DND-41 (cell line): Measurements from ENCODE around the gene CD27.

ENCODE experiments used
- ATAC-seq: fragments of 200-7000 bp; cut with Tn5 transposase; 3 replicates; pipeline ENCODE4 v1.9.1; 2021; ENCODE audit warnings: low read depth; ENCODE audit not compliant: insufficient read depth
- DNase-seq: peaks from one replicate; pipeline ENCODE4 v3.0.0-alpha.2; 2020
- H2AFZ ChIP-seq: 2 replicates; pipeline ENCODE4 v1.6.0; 2012; ENCODE audit warnings: low read depth, low read length
- H3K27ac ChIP-seq: 2 replicates; pipeline ENCODE4 v1.5.1; 2012; ENCODE audit warnings: low read length, inconsistent platforms
- H3K27me3 ChIP-seq: fragments of 200-600 bp; sonication (generic); 2 replicates; pipeline ENCODE4 v1.6.0; 2012; ENCODE audit warnings: low read length, mild to moderate bottlenecking, inconsistent platforms; ENCODE audit not compliant: insufficient read depth, poor library complexity
- H3K36me3 ChIP-seq: 2 replicates; pipeline ENCODE4 v1.5.1; 2012; ENCODE audit warnings: low read length, inconsistent platforms; ENCODE audit not compliant: insufficient read depth
- H3K4me1 ChIP-seq: 2 replicates; pipeline ENCODE4 v1.5.1; 2012; ENCODE audit warnings: mild to moderate bottlenecking, low read length; ENCODE audit not compliant: insufficient read depth
- H3K4me2 ChIP-seq: 2 replicates; pipeline ENCODE4 v1.6.0; 2012; ENCODE audit warnings: mild to moderate bottlenecking, moderate library complexity, low read length, inconsistent platforms; ENCODE audit not compliant: insufficient read depth
- H3K4me3 ChIP-seq, 2 experiments: fragments of 200-600 bp in 1 of 2; shearing (Covaris generic) in 1 of 2; 2 replicates each; pipeline ENCODE4 v1.5.1; 2012 to 2016; ENCODE audit warnings: inconsistent platforms in 2 of 2, low read length in 2 of 2, mild to moderate bottlenecking in 2 of 2, low read depth in 1 of 2, moderate library complexity in 1 of 2
- H3K79me2 ChIP-seq: 2 replicates; pipeline ENCODE4 v1.6.0; 2012; ENCODE audit warnings: low read length, inconsistent platforms; ENCODE audit not compliant: insufficient read depth
- H3K9ac ChIP-seq: 2 replicates; pipeline ENCODE4 v1.6.0; 2012; ENCODE audit warnings: low read depth, mild to moderate bottlenecking, inconsistent platforms, low read length, moderate library complexity
- H3K9me3 ChIP-seq: 2 replicates; pipeline ENCODE4 v1.5.1; 2012; ENCODE audit warnings: low read length, moderate library complexity, mild to moderate bottlenecking, inconsistent platforms; ENCODE audit not compliant: insufficient read depth, severe bottlenecking
- H4K20me1 ChIP-seq: 2 replicates; pipeline ENCODE4 v1.6.0; 2012; ENCODE audit warnings: low read length; ENCODE audit not compliant: insufficient read depth
- EZH2 ChIP-seq: IDR thresholded peaks from 3 replicates; pipeline ENCODE4 v1.6.1; 2012; ENCODE audit warnings: borderline replicate concordance, low read depth, mild to moderate bottlenecking, moderate library complexity, low read length, inconsistent platforms; ENCODE audit not compliant: severe bottlenecking
- TF ChIP-seq, protein P1 (sequence below): IDR thresholded peaks from 2 replicates; pipeline ENCODE4 v1.5.1; 2012; ENCODE audit warnings: borderline replicate concordance, low read length, moderate library complexity, mild to moderate bottlenecking; ENCODE audit not compliant: poor library complexity, severe bottlenecking; ENCODE audit errors: extremely low read depth

The CD27 gene

GRCh38 chr12:6450869-6451347, 6.2 kb downstream of the CD27 start:
- Histone ChIP-seq H3K9ac (peak overlapping the region; percentile 87), H4K20me1 (no peaks in the 10 kb centered on the region), H3K27ac (peak overlapping the region; percentile 97), H3K4me1 (peaks cover 32% of the 10 kb centered on the region), H3K27me3 (no peaks in the 10 kb centered on the region), H3K79me2 (peaks cover 22% of the 10 kb centered on the region), H3K36me3 (peaks cover 24% of the 10 kb centered on the region), H3K4me2 (peak overlapping the region; percentile 84), H2AFZ (peak overlapping the region; percentile 85), H3K9me3 (no peaks in the 10 kb centered on the region), H3K4me3 (peak overlapping the region; percentile 36 to 78)
- ATAC-seq (peak; percentile 5), DNase-seq (no peak)
- TF ChIP-seq EZH2: no peak
- TF ChIP-seq, protein P1, sequence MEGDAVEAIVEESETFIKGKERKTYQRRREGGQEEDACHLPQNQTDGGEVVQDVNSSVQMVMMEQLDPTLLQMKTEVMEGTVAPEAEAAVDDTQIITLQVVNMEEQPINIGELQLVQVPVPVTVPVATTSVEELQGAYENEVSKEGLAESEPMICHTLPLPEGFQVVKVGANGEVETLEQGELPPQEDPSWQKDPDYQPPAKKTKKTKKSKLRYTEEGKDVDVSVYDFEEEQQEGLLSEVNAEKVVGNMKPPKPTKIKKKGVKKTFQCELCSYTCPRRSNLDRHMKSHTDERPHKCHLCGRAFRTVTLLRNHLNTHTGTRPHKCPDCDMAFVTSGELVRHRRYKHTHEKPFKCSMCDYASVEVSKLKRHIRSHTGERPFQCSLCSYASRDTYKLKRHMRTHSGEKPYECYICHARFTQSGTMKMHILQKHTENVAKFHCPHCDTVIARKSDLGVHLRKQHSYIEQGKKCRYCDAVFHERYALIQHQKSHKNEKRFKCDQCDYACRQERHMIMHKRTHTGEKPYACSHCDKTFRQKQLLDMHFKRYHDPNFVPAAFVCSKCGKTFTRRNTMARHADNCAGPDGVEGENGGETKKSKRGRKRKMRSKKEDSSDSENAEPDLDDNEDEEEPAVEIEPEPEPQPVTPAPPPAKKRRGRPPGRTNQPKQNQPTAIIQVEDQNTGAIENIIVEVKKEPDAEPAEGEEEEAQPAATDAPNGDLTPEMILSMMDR: no peak

DNA sequence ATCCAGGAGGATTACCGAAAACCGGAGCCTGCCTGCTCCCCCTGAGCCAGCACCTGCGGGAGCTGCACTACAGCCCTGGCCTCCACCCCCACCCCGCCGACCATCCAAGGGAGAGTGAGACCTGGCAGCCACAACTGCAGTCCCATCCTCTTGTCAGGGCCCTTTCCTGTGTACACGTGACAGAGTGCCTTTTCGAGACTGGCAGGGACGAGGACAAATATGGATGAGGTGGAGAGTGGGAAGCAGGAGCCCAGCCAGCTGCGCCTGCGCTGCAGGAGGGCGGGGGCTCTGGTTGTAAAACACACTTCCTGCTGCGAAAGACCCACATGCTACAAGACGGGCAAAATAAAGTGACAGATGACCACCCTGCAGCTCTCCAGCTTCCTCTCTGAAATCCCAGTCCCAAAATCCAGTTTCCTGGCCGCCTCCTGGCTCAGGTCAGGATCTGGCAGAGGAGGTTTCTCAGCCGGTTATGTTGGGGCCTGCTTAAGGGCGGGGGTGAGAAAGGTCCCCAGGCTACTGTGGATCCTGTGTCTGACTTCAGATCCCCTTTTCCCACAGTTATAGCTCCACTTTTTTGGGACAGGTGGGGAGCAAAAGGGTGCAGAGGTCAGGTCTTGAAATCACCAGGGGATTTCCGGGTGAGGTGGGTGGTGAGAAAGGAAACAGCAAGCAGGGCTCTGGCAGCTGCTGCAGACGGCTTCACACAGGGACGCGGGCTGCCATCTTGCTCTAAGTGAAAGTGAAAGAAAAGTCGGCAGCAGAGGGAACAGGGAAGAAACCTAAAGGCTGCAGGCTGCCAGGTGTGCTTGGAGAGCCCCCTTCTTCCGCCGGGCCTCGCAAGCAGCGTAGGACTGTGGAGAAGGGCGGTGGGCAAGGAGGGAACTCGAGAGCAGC, 6.8 kb downstream of the CD27 start, which contains the start of gene TAPBPL:
TSS of gene TAPBPL (plus strand) at position 695 of the 897 bp plus-strand sequence. CDS start 207 bp downstream, outside the sequence.
- peak within 1 kb of the TSS; percentile 85 for H2AFZ ChIP-seq
- TF ChIP-seq EZH2: no peak
- TF ChIP-seq, protein P1: peak; percentile 2
- H3K79me2 ChIP-seq: peaks cover 22% of the 10 kb centered on the region
- peaks cover 24% of the 10 kb centered on the region for H3K36me3 ChIP-seq
- H3K9ac ChIP-seq: peak within 1 kb of the TSS; percentile 87
- peak; percentile 91 for ATAC-seq
- DNase-seq: peak; percentile 90
- no peaks in the 10 kb centered on the region for H4K20me1 ChIP-seq
- H3K4me2 ChIP-seq: peak within 1 kb of the TSS; percentile 84
- peak within 1 kb of the TSS; percentile 97 for H3K27ac ChIP-seq
- peak within 1 kb of the TSS; percentile 36 to 78 for H3K4me3 ChIP-seq
- no peaks in the 10 kb centered on the region for H3K9me3 ChIP-seq
- H3K27me3 ChIP-seq: no peaks in the 10 kb centered on the region
- peaks cover 32% of the 10 kb centered on the region for H3K4me1 ChIP-seq

DNA sequence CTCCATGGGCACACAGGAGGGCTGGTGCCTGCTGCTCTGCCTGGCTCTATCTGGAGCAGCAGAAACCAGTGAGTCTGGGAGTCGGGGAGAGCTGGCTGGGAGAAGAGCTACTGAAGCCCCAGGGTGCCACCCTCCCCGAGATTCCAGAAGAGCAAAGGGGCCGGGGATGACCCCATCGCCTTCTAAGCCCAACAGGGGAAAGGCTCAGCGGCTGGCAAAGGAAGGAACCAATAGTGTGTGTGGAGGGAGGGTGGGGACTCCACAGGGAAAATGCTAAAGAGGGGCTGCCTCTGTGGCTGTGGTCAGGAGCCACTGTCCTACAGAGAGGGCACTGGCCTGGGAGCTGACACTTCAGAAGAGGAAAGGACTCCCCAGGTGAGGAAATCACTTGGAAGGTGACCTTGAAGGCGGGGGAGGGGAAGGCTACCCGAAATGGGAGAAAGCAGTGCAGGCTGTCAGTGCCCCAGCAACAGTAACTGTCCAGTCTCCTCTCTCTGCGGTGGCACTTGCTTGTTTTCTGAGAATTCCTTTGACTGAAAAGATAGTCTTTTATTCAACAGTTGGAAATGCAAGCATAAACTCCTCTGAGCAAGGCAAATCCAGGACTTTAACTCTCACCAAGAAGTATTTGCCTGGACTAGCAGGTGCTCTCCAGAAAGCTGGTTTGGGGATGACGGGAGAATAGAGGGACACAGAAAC, 7.6 kb downstream of the CD27 start:
- Histone ChIP-seq H3K4me3 (peak overlapping the region; percentile 36 to 78), H3K4me1 (peaks cover 32% of the 10 kb centered on the region), H3K27me3 (no peaks in the 10 kb centered on the region), H3K4me2 (peak overlapping the region; percentile 84), H3K9me3 (no peaks in the 10 kb centered on the region), H3K9ac (peak overlapping the region; percentile 87), H3K36me3 (peaks cover 31% of the 10 kb centered on the region), H3K79me2 (peaks cover 22% of the 10 kb centered on the region), H4K20me1 (no peaks in the 10 kb centered on the region), H3K27ac (peak overlapping the region; percentile 97), H2AFZ (peak overlapping the region; percentile 85)
- TF ChIP-seq, protein P1: peak; percentile 2
- TF ChIP-seq EZH2: no peak
- ATAC-seq (no peak; the same call in 2 of the 3 replicates), DNase-seq (peak; percentile 40)
